Mucosa of gallbladder (tissue), 1 donor: Measurements from ENCODE around the gene YIPF7. TPM values are rescaled to one million over a fixed set of nuclear protein-coding genes. Genes with fewer than 3 reads are reported as not detected.

Experiments used
- DNase-seq: peaks from one replicate; pipeline ENCODE4 v3.0.0-alpha.2; 2020; ENCODE audit warnings: low spot score
- total RNA-seq: library from RNA; stranded (reverse); gene quantifications from one replicate; pipeline ENCODE4 v1.2.1, GENCODE V29; 2021
- donor health status: DM: no; HTN: no; CAD: no.

Gene YIPF7
- total RNA-seq, 1 donor from 2014 or later = not detected

DNA sequence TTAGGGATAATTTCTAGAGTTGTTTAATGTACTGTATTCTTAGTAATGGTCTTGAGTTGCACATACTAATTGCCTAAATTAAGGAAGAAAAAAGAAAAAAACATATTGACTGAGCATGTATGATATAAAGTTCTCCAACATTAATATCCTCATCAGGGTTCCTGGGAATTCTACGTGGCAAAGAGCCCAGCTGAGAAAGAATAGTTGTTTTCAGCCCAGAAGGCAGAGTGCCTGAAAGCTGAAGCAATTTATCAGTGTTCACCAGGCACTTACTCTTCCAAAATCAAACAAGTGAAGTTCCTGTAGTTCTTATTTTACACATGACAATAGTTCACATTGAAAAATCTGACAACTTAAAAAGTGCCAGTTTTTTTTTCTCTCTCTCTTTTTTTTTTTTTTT lies 27.7 kb downstream of the YIPF7 start:
- DNase-seq = no peak

DNA sequence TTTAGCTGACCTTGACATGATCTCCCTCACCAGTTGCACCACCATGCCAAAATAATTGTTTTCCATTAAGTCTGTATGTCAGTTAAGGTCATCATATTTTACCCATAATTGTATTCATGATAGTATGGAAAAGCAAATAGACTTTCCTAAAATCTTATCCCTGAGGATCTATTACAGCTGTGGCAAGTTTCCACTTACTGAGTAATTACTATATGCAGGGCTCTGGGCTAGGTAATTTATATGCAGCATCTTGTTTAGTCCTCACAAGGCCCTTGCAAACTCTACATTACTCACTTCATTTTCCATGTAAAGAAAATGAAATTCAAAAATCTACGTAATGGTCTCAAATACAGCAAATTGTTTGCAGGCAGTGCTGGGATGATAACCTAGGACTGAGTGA lies 34.8 kb downstream of the YIPF7 start:
- DNase-seq = no peak

DNA sequence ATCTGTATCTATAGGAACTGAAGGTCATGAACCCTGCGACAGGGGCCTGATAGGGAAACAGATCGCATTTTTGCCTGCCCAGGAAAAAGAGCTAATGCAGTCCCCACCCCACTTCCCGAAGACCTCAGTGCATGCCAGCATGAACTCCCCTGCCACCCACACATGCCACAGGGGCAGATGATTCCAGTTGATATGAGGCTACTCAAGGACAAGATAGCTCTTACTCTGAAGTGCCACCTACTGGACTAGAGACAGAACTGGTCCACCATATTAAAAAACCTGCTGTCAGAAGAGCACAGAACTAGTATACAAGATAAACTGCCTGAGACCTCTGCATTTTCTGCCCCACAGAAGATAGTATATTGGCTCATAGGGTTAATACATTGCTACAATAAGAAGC lies 68.0 kb downstream of the YIPF7 start:
- no peak for DNase-seq

DNA sequence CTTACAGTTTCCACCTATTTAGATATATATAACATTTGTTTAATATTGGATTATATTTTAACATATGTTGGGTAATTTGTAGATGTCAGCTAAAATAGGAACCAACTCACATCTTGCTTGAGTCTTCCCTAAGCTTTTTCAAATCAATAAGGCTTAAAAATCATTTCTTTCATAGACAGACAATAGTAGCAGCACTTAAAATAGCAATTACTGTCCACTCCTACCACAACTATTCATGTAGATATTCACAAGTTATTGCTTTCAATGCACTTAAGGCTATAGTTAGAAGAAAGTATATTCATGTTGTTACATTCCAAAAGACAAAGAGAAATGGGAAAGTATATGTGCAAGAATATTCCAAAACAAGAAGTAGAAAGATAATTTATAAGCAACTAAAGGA lies 71.2 kb downstream of the YIPF7 start:
- no peak for DNase-seq

DNA sequence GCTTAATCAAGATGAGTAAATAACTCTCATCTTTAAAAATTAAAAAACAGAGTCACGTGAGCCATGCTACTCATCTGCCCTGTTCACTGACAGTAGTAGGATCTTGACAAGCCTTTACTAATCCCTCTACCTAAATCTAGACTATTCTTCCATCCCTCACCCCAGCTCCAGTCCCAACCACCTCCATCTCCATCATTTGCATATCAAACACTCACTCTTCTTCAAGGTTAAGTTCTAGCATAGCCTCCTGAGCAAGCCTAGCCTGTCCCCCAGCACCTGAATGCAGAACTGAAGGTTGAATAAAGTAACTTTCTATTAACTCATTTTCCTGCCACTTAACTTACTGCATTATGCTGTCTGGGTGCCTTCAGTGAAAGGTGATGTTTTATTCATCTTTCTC lies 72.5 kb downstream of the YIPF7 start:
- DNase-seq = no peak

Other genes with a start within 250 kb of the YIPF7 start
- 0.86 TPM for gene KCTD8, start 202.8 kb downstream of the YIPF7 start, total RNA-seq
- gene GUF1, start 26.8 kb upstream of the YIPF7 start, total RNA-seq = 16.0 TPM
- gene GNPDA2, start 74.9 kb upstream of the YIPF7 start, total RNA-seq = 11.7 TPM